HepG2 (cell line): Measurements from ENCODE around the gene ADCY5. TPM values are rescaled to one million over a fixed set of nuclear protein-coding genes. Genes with fewer than 3 reads are reported as not detected.

Experiments
- ATAC-seq: fragments of 200-7000 bp; cut with Tn5 transposase; 3 replicates; pipeline ENCODE4 v1.9.1; 2020; ENCODE audit warnings: mild to moderate bottlenecking, moderate library complexity
- BruUV-seq: library from RNA; stranded (reverse); fragments of 400-500 nt; replicated peaks from 2 replicates; lab custom pipeline; 2021; lab: Mats Ljungman, UMichigan
- CTCF ChIA-PET: fragments of 300-600 bp; formaldehyde crosslinking; extraction: SDS; loops from one replicate; lab custom pipeline; 2021; ENCODE audit warnings: low total read pairs, inconsistent platforms, low intra/inter-chr PET ratio; lab: Yijun Ruan, JAX
- POLR2A ChIA-PET: fragments of 350-600 bp; sonication (Branson Sonifier 250); formaldehyde crosslinking; loops from one replicate; lab custom pipeline; 2020; ENCODE audit warnings: antibody characterized with exemption, inconsistent platforms; lab: Yijun Ruan, JAX
- DNase-seq: peaks from one replicate; pipeline ENCODE4 v3.0.0-alpha.2; 2015; ENCODE audit warnings: low spot score
- FAIRE-seq: peaks from 3 replicates; lab custom pipeline; 2011; peaks lifted over from hg19 to GRCh38; lab: Jason Lieb, UNC
- H2AFZ ChIP-seq: one replicate; pipeline ENCODE4 v1.6.1; 2011; ENCODE audit warnings: low read length, inconsistent platforms
- H3K27ac ChIP-seq: fragments of 300-600 bp; 3 replicates; pipeline ENCODE4 v1.8.0; 2011; ENCODE audit warnings: mixed run types, mild to moderate bottlenecking, mixed read lengths, low read length, inconsistent platforms; ENCODE audit not compliant: insufficient read depth; ENCODE audit errors: extremely low read length
- H3K27me3 ChIP-seq, 2 experiments: fragments of 200-600 bp in 1 of 2; 2 replicates in 1 of 2; 3 replicates in 1 of 2; pipeline versions ENCODE4 v1.6.0 to v1.8.0; 2011; ENCODE audit warnings: low read length in 2 of 2, mild to moderate bottlenecking in 2 of 2, moderate library complexity in 2 of 2, inconsistent platforms in 1 of 2; ENCODE audit not compliant: insufficient read depth in 2 of 2, control insufficient read depth in 1 of 2
- H3K36me3 ChIP-seq, 2 experiments: fragments of 200-600 bp in 1 of 2; replicated peaks in 1 of 2; 2 replicates in 1 of 2; 3 replicates in 1 of 2; pipeline versions ENCODE4 v1.5.1 to v1.8.0; 2011; ENCODE audit warnings: low read length in 2 of 2, inconsistent platforms in 1 of 2; ENCODE audit not compliant: insufficient read depth in 2 of 2, control insufficient read depth in 1 of 2
- H3K4me1 ChIP-seq: 2 replicates; pipeline ENCODE4 v1.5.1; 2012; ENCODE audit warnings: low read length, inconsistent platforms; ENCODE audit not compliant: insufficient read depth
- H3K4me2 ChIP-seq: 2 replicates; pipeline ENCODE4 v1.6.0; 2011; ENCODE audit warnings: low read depth, low read length, inconsistent platforms
- H3K4me3 ChIP-seq, 3 experiments: fragments of 200-600 bp in 1 of 3; sonication (generic), shearing (Covaris generic) in 1 of 3; replicated peaks in 1 of 3; 2 replicates each; pipeline ENCODE4 v1.5.1; 2011 to 2016; ENCODE audit warnings: low read length in 3 of 3, inconsistent platforms in 2 of 3, low read depth in 2 of 3, mild to moderate bottlenecking in 2 of 3, control low read depth in 1 of 3, mixed read lengths in 1 of 3; ENCODE audit not compliant: insufficient read depth in 1 of 3
- H3K79me2 ChIP-seq: one replicate; pipeline ENCODE4 v1.6.1; 2011; ENCODE audit warnings: low read length, inconsistent platforms; ENCODE audit not compliant: insufficient read depth
- H3K9ac ChIP-seq: 2 replicates; pipeline ENCODE4 v1.6.0; 2011; ENCODE audit warnings: mild to moderate bottlenecking, low read depth, low read length, inconsistent platforms; ENCODE audit not compliant: insufficient read depth
- H3K9me3 ChIP-seq: 2 replicates; pipeline ENCODE4 v1.5.1; 2012; ENCODE audit warnings: mild to moderate bottlenecking, low read length
- H4K20me1 ChIP-seq: 2 replicates; pipeline ENCODE4 v1.6.0; 2011; ENCODE audit warnings: inconsistent platforms, mild to moderate bottlenecking, low read length, moderate library complexity; ENCODE audit not compliant: insufficient read depth
- FOXM1 ChIP-seq: sonication (generic); formaldehyde crosslinking; IDR thresholded peaks from 2 replicates; pipeline ENCODE4 v1.5.0; 2020; ENCODE audit warnings: missing genetic modification reagents
- HDAC6 ChIP-seq: fragments of 200-600 bp; sonication (generic); IDR thresholded peaks from 2 replicates; pipeline ENCODE4 v1.7.0; 2017; ENCODE audit warnings: mild to moderate bottlenecking, antibody characterized with exemption, low read length, low read depth
- THYN1 ChIP-seq: sonication (generic); formaldehyde crosslinking; IDR thresholded peaks from 2 replicates; pipeline ENCODE4 v1.8.1; 2023; ENCODE audit warnings: low read depth, mild to moderate bottlenecking, moderate library complexity, missing genetic modification reagents, borderline replicate concordance
- ZBTB34 ChIP-seq: sonication (generic); formaldehyde crosslinking; IDR thresholded peaks from 2 replicates; pipeline ENCODE4 v1.8.0; 2022; ENCODE audit warnings: mild to moderate bottlenecking, missing genetic modification reagents
- ZNF280D ChIP-seq: sonication (generic); formaldehyde crosslinking; IDR thresholded peaks from 2 replicates; pipeline ENCODE4 v1.5.1; 2020; ENCODE audit warnings: mild to moderate bottlenecking, missing genetic modification reagents
- WGBS: methylation state at CpG from one replicate; pipeline ENCODE4 v1.1.6; 2017; ENCODE audit warnings: low lambda C conversion rate; 5-methylcytosine and 5-hydroxymethylcytosine counted together
- in situ Hi-C: cut with HindIII; loops from 2 replicates; pipeline ENCODE4 v1.10.0; 2017; ENCODE audit warnings: low pct_unique_long_range_greater_than_20kb; ENCODE audit not compliant: extremely low pct_ligation_motif_present
- intact Hi-C: fragments of 100-400 bp; cut with micrococcal nuclease; formaldehyde crosslinking; loops from one replicate; pipeline ENCODE4 v1.10.0; 2022; ENCODE audit not compliant: unreplicated experiment
- polyA plus RNA-seq, 8 experiments: library from polyadenylated mRNA; depleted of rRNA in 3 of 8; stranded (reverse) in 7 of 8; unstranded in 1 of 8; fragments of >200 nt; fragmentation: Illumina TruSeq in 4 of 8; extraction: Trizol in 4 of 8; gene quantifications; 2 replicates each; pipeline versions ENCODE4 v1.2.1 to v1.2.3, GENCODE V29; 2011 to 2016; ENCODE audit warnings: low read depth in 4 of 8, missing spikeins in 1 of 8, mixed read lengths in 1 of 8; ENCODE audit not compliant: insufficient read depth in 1 of 8
- total RNA-seq, 5 experiments: library from RNA; depleted of rRNA; stranded (reverse); fragments of >200 nt; fragmentation: Illumina TruSeq; extraction: Trizol; gene quantifications; 2 replicates each; pipeline ENCODE4 v1.2.3, GENCODE V29; 2016; ENCODE audit warnings: low read depth in 1 of 5

The ADCY5 gene
- total and polyA plus RNA-seq, 2 of the 13 experiments (the other 11 are each of a cell fraction or from before 2014, with no cell fraction given), result not detected

- POLR2A ChIA-PET, result no interaction called here
- H2AFZ ChIP-seq, result no peak overlapping the region
- FAIRE-seq, result no peak
Observed at GRCh38 chr3:123311201-123311600, 137.7 kb downstream of the ADCY5 start.

GRCh38 chr3:123310741-123311140 lies 138.1 kb downstream of the ADCY5 start:
- in situ Hi-C loops, result no loop called here
- no peak overlapping the region for H3K27ac ChIP-seq
- no peaks in the 10 kb centered on the region for H3K9me3 ChIP-seq
- H3K9ac ChIP-seq, result no peak overlapping the region
- TF ChIP-seq ZBTB34 (CRISPR knock-in tag) (no peak), HDAC6 (no peak), ZNF280D (CRISPR knock-in tag) (no peak), THYN1 (CRISPR knock-in tag) (no peak)
- TF ChIP-seq, all 625 proteins: peak for 0
- ChIA-PET POLR2A (no interaction called here), CTCF (no interaction called here)
- Histone ChIP-seq H2AFZ (no peak overlapping the region), H3K27me3 (peaks cover 0 to 33% of the 10 kb centered on the region in 2 experiments; a peak in 4 of 5 replicates), H3K4me2 (no peak overlapping the region), H3K36me3 (no peaks in the 10 kb centered on the region), H3K4me3 (no peak overlapping the region), H3K79me2 (no peaks in the 10 kb centered on the region), H3K4me1 (no peaks in the 10 kb centered on the region), H4K20me1 (no peaks in the 10 kb centered on the region)
- no peak for ATAC-seq
- 4% methylated on average over 6 of the region's 6 CpGs for WGBS
- no peak for DNase-seq
- intact Hi-C loops, result no loop called here
- no peak for FAIRE-seq
- BruUV-seq, result no TSS peak

More at GRCh38 chr3:123311201-123311600, 137.7 kb downstream of the ADCY5 start:
- H3K9ac ChIP-seq, result no peak overlapping the region
- H3K36me3 ChIP-seq, result no peaks in the 10 kb centered on the region
- CTCF ChIA-PET, result no interaction called here
- ATAC-seq (no peak), DNase-seq (no peak)
- intact Hi-C loops, result no loop called here
- H3K4me2 ChIP-seq, result no peak overlapping the region
- WGBS, result 29% methylated on average over 9 of the region's 9 CpGs
- H4K20me1 ChIP-seq, result no peaks in the 10 kb centered on the region
- BruUV-seq, result no TSS peak
- H3K4me3 ChIP-seq, result no peak overlapping the region
- no peaks in the 10 kb centered on the region for H3K9me3 ChIP-seq
- in situ Hi-C loops, result no loop called here
- H3K27ac ChIP-seq, result no peak overlapping the region
- no peak for TF ChIP-seq FOXM1
- H3K79me2 ChIP-seq, result no peaks in the 10 kb centered on the region
- no peaks in the 10 kb centered on the region for H3K4me1 ChIP-seq
- peaks cover 0 to 33% of the 10 kb centered on the region in 2 experiments; a peak in 4 of 5 replicates for H3K27me3 ChIP-seq
